ENCODE measurements around the gene PPM1M.

The PPM1M gene

GRCh38 chr3:52299247-52299878 lies 53.8 kb downstream of the PPM1M start:
- DNase-seq: no peak

All from activated CD8-positive, alpha-beta memory T cell treated with anti-CD3 and anti-CD28 coated beads, Interleukin-2, amount 50 U/mL, for 4 hours (primary cell).